ENCODE measurements around the gene ZCCHC14. TPM values are rescaled to one million over a fixed set of nuclear protein-coding genes. Genes with fewer than 3 reads are reported as not detected.

The ZCCHC14 gene
- total RNA-seq, 1 experiment from 2014 or later = 27.7 TPM

DNA sequence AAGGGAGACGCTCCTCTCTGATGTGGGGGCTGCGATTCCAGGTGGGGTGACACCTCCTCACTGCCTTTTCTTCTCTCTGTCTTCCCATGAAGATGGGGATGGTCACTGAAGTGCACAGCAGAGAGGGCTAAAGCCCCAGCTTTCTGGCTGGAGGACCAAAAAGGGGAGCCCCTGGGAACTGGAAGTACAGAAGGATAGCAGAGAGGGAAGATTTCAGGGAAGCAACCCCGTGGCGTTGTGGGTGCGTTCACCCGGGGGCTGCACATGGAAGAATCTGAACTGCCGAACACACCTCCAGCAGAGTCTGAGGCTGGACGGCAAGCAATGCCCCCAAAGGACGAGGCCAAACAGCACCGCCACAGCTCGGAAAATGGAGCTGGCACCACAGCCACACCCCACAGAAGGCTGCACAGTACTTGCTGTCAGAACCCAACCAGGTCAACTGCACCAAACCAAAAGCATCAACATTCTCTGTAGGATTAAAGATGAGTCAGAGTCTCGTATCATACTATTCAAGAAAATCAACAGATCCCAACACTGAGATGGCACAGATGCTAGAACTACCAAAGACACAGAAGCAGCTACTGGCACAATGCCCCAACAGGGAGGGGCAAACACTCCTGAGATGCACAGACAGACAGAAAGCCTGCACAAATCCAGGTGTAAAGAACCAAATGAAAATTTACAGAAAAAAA lies 50.8 kb downstream of the ZCCHC14 start:
- Mint-ChIP-seq H3K4me3 (no peak overlapping the region), H3K4me1 (peaks cover 0 to 4% of the 10 kb centered on the region in 2 experiments; a peak in 3 of 4 replicates), H3K9me3 (peaks cover 14 to 17% of the 10 kb centered on the region in 2 experiments), H3K36me3 (ENCODE audit: insufficient read depth in 1 of 3, low read depth in 3 of 3) (peaks cover 44 to 51% (median 44%) of the 10 kb centered on the region in 3 experiments), H3K27ac (no peak overlapping the region; a peak in 1 of 7 replicates), H3K27me3 (ENCODE audit: low read depth) (no peaks in the 10 kb centered on the region)
- Histone ChIP-seq H2BK12ac (ENCODE audit: insufficient read length, low read depth, low read length) (no peak overlapping the region), H3K27me3 (ENCODE audit: insufficient read depth, low read length) (no peaks in the 10 kb centered on the region), H3K23ac (ENCODE audit: insufficient read length, low read depth, low read length) (no peak overlapping the region), H3K9ac (ENCODE audit: extremely low read depth, insufficient read length, low read length) (no peak overlapping the region), H4K8ac (replicated peaks; ENCODE audit: insufficient read length, low read depth, low read length) (no peak overlapping the region), H4K20me1 (ENCODE audit: control insufficient read depth, insufficient read depth, insufficient read length) (no peaks in the 10 kb centered on the region), H3K18ac (ENCODE audit: insufficient read length, low read depth, low read length) (no peak overlapping the region), H3K4me2 (ENCODE audit: insufficient read depth, insufficient read length, low read length) (no peak overlapping the region), H3K56ac (ENCODE audit: insufficient read length, low read depth, low read length) (no peak overlapping the region), H3K4ac (ENCODE audit: low read depth, low read length) (no peak overlapping the region), H3K23me2 (ENCODE audit: insufficient read length, low read depth, low read length, poor library complexity, severe bottlenecking) (no peaks in the 10 kb centered on the region), H3K14ac (ENCODE audit: insufficient read depth, low read length) (no peak overlapping the region), H3K79me1 (ENCODE audit: insufficient read depth, low read depth, low read length, poor library complexity, severe bottlenecking) (no peaks in the 10 kb centered on the region), H4K5ac (ENCODE audit: insufficient read length, low read depth, low read length) (no peak overlapping the region), H2AK5ac (ENCODE audit: insufficient read length, low read length) (no peak overlapping the region), H2BK5ac (ENCODE audit: insufficient read length, low read length) (no peak overlapping the region), H3T11ph (ENCODE audit: low read length) (no peak overlapping the region), H2BK20ac (ENCODE audit: low read depth, low read length, poor library complexity, severe bottlenecking) (no peak overlapping the region), H4K91ac (ENCODE audit: insufficient read length, low read depth, low read length) (no peak overlapping the region), H2AFZ (ENCODE audit: low read length) (no peak overlapping the region), H2BK15ac (ENCODE audit: low read depth, low read length) (no peak overlapping the region), H3K9me3 (ENCODE audit: control insufficient read depth, low read depth, low read length) (no peaks in the 10 kb centered on the region), H3K4me1 (ENCODE audit: insufficient read depth, low read length) (no peaks in the 10 kb centered on the region), H2BK120ac (ENCODE audit: low read depth, low read length, poor library complexity, severe bottlenecking) (no peak overlapping the region), H3K27ac (ENCODE audit: insufficient read length, low read depth, low read length) (no peak overlapping the region), H3K79me2 (ENCODE audit: insufficient read depth, low read length) (no peaks in the 10 kb centered on the region)
- TF ChIP-seq, protein P1, sequence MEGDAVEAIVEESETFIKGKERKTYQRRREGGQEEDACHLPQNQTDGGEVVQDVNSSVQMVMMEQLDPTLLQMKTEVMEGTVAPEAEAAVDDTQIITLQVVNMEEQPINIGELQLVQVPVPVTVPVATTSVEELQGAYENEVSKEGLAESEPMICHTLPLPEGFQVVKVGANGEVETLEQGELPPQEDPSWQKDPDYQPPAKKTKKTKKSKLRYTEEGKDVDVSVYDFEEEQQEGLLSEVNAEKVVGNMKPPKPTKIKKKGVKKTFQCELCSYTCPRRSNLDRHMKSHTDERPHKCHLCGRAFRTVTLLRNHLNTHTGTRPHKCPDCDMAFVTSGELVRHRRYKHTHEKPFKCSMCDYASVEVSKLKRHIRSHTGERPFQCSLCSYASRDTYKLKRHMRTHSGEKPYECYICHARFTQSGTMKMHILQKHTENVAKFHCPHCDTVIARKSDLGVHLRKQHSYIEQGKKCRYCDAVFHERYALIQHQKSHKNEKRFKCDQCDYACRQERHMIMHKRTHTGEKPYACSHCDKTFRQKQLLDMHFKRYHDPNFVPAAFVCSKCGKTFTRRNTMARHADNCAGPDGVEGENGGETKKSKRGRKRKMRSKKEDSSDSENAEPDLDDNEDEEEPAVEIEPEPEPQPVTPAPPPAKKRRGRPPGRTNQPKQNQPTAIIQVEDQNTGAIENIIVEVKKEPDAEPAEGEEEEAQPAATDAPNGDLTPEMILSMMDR (conservative IDR thresholded peaks at IDR 0.05) = no peak
- no CpG with 5 or more reads among the region's 12 CpGs for WGBS (ENCODE audit: extremely low coverage, insufficient read length, low lambda C conversion rate)
- no peak for DNase-seq
